ENCODE data around the gene RAP1GAP. TPM values are rescaled to one million over a fixed set of nuclear protein-coding genes. Genes with fewer than 3 reads are reported as not detected.

RAP1GAP gene
- total and polyA plus RNA-seq, 4 donors = 8.6 to 23.1 (median 11.3) TPM

DNA sequence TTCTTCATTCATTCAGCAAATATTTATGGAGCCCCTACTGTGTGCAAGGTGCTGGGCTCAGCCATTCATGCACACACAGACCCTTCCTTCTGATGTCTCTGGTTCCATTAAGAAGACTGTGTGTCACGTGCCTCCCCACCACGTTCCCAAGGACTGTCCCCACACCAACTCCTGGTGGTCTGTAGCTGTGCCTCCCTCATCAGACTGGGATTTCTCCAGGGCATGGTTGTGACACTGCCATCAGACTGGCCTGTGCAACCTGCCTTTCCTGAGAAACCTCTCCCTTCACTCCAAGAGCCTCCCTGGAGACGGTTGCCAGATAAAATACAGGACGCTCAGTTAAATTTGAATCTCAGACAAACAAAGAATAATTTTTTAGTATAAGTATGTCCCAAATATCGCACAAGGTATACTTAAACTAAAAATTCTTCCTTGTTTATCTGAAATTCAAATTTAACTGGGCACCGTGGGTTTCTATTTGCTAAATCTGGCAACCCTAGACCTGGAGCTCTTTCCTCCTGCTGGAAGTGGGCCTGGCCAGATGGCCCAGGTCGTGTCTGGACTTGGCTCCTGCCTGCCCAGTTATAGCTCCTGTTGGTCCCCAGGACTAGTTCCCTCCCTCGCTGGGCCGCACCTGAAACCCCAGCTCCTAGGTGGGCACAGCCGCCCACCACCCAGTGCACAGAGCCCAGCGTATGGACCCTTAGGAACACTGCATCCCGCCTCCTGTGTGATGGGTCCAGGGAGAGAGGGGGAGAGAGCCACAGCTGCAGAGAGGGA lies 76.9 kb downstream of the RAP1GAP start:
- WGBS = 81% methylated on average over 12 of the region's 12 CpGs
- no peak for DNase-seq (ENCODE audit: low spot score)

More for the DNA sequence above, 76.9 kb downstream of the RAP1GAP start:
- H3K36me3 ChIP-seq (ENCODE audit: control insufficient read depth in 4 of 4, insufficient read depth in 3 of 4, low read depth in 1 of 4, low read length in 3 of 4) = peaks cover 0 to 3% (median 2%) of the 10 kb centered on the region in 4 donors
- TF ChIP-seq EGR1 (IDR thresholded peaks at IDR 0.05; ENCODE audit: low read depth in 2 of 2) = no peak
- TF ChIP-seq FOXA1 (IDR thresholded peaks at IDR 0.05) = no peak
- no peak for TF ChIP-seq HNF4G (IDR thresholded peaks at IDR 0.05)
- TF ChIP-seq MAX (IDR thresholded peaks at IDR 0.05) = no peak
- TF ChIP-seq, protein P1, sequence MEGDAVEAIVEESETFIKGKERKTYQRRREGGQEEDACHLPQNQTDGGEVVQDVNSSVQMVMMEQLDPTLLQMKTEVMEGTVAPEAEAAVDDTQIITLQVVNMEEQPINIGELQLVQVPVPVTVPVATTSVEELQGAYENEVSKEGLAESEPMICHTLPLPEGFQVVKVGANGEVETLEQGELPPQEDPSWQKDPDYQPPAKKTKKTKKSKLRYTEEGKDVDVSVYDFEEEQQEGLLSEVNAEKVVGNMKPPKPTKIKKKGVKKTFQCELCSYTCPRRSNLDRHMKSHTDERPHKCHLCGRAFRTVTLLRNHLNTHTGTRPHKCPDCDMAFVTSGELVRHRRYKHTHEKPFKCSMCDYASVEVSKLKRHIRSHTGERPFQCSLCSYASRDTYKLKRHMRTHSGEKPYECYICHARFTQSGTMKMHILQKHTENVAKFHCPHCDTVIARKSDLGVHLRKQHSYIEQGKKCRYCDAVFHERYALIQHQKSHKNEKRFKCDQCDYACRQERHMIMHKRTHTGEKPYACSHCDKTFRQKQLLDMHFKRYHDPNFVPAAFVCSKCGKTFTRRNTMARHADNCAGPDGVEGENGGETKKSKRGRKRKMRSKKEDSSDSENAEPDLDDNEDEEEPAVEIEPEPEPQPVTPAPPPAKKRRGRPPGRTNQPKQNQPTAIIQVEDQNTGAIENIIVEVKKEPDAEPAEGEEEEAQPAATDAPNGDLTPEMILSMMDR (IDR thresholded peaks at IDR 0.05; ENCODE audit: low read depth, low read length, missing input control) = no peak
- TF ChIP-seq SP1 (IDR thresholded peaks at IDR 0.05) = no peak
- no peak for TF ChIP-seq RXRA (IDR thresholded peaks at IDR 0.05)
- TF ChIP-seq TAF1 (conservative IDR thresholded peaks at IDR 0.05) = no peak
- no peak for TF ChIP-seq FOXA2 (IDR thresholded peaks at IDR 0.05)
- TF ChIP-seq, protein P2, sequence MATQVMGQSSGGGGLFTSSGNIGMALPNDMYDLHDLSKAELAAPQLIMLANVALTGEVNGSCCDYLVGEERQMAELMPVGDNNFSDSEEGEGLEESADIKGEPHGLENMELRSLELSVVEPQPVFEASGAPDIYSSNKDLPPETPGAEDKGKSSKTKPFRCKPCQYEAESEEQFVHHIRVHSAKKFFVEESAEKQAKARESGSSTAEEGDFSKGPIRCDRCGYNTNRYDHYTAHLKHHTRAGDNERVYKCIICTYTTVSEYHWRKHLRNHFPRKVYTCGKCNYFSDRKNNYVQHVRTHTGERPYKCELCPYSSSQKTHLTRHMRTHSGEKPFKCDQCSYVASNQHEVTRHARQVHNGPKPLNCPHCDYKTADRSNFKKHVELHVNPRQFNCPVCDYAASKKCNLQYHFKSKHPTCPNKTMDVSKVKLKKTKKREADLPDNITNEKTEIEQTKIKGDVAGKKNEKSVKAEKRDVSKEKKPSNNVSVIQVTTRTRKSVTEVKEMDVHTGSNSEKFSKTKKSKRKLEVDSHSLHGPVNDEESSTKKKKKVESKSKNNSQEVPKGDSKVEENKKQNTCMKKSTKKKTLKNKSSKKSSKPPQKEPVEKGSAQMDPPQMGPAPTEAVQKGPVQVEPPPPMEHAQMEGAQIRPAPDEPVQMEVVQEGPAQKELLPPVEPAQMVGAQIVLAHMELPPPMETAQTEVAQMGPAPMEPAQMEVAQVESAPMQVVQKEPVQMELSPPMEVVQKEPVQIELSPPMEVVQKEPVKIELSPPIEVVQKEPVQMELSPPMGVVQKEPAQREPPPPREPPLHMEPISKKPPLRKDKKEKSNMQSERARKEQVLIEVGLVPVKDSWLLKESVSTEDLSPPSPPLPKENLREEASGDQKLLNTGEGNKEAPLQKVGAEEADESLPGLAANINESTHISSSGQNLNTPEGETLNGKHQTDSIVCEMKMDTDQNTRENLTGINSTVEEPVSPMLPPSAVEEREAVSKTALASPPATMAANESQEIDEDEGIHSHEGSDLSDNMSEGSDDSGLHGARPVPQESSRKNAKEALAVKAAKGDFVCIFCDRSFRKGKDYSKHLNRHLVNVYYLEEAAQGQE (IDR thresholded peaks at IDR 0.05) = no peak
- TF ChIP-seq JUND (IDR thresholded peaks at IDR 0.05) = no peak
- TF ChIP-seq YY1 (IDR thresholded peaks at IDR 0.05) = no peak
- TF ChIP-seq HNF4A (conservative IDR thresholded peaks at IDR 0.05) = no peak
- no peak for TF ChIP-seq ATF3 (IDR thresholded peaks at IDR 0.05)
- TF ChIP-seq ZBTB33 (IDR thresholded peaks at IDR 0.05) = no peak
- TF ChIP-seq GABPA (IDR thresholded peaks at IDR 0.05 in 1 of 2, conservative IDR thresholded peaks at IDR 0.05 in 1 of 2) = no peak
- no peak for TF ChIP-seq NR2F2 (IDR thresholded peaks at IDR 0.05)
- TF ChIP-seq RAD21 (IDR thresholded peaks at IDR 0.05) = no peak
- H3K4me1 ChIP-seq (ENCODE audit: control insufficient read depth in 4 of 4, insufficient read depth in 4 of 4, low read length in 3 of 4) = no peaks in the 10 kb centered on the region
- no peak overlapping the region for H3K4me3 ChIP-seq (ENCODE audit: low read depth in 1 of 3, low read length in 3 of 3)
- H3K9ac ChIP-seq (ENCODE audit: low read depth in 1 of 2, low read length in 2 of 2) = no peak overlapping the region
- no peaks in the 10 kb centered on the region for H3K9me3 ChIP-seq (ENCODE audit: control insufficient read depth in 4 of 4, low read length in 3 of 4)
- no peaks in the 10 kb centered on the region for H3K27me3 ChIP-seq (ENCODE audit: control insufficient read depth in 4 of 4, insufficient read depth in 4 of 4, low read length in 3 of 4)
- H3K27ac ChIP-seq (ENCODE audit: low read depth in 1 of 2, low read length in 2 of 2) = no peak overlapping the region

Measured in liver (tissue), 9 donors.